ENCODE measurements around the gene KRTAP3-2.

The KRTAP3-2 gene

GRCh38 chr17:41029633-41030245, 30.0 kb upstream of the KRTAP3-2 start, which contains the start of gene KRTAP1-4:
Gene KRTAP1-4, minus strand, starts transcription at chr17:41030195. Its CDS starts 117 bp downstream, at chr17:41030078.
- no peak for DNase-seq (ENCODE audit: low read depth)
- H3K4me3 ChIP-seq (ENCODE audit: control insufficient read depth, low read depth, low read length): no peak within 1 kb of the TSS
- TF ChIP-seq CTCF (IDR thresholded peaks at IDR 0.05; ENCODE audit: control insufficient read depth, insufficient read depth, low read depth, low read length, missing control alignments): no peak

GRCh38 chr17:41026715-41027471, 27.2 kb upstream of the KRTAP3-2 start, which contains the start of gene KRTAP1-5:
Gene KRTAP1-5, minus strand, starts transcription at chr17:41027208. Its CDS starts 53 bp downstream, at chr17:41027155.
- DNase-seq (ENCODE audit: low read depth): peak; percentile 94

GRCh38 chr17:41024697-41025096, 25.0 kb upstream of the KRTAP3-2 start:
- TF ChIP-seq CTCF (IDR thresholded peaks at IDR 0.05; ENCODE audit: control insufficient read depth, insufficient read depth, low read depth, low read length, missing control alignments): no peak
- H3K4me3 ChIP-seq (ENCODE audit: control insufficient read depth, low read depth, low read length): no peak overlapping the region
- DNase-seq (ENCODE audit: low read depth): no peak

More at GRCh38 chr17:41026715-41027471, 27.2 kb upstream of the KRTAP3-2 start, which contains the start of gene KRTAP1-5:
- peak within 1 kb of the TSS; percentile 22 for H3K4me3 ChIP-seq (ENCODE audit: control insufficient read depth, low read depth, low read length)
- no peak for TF ChIP-seq CTCF (IDR thresholded peaks at IDR 0.05; ENCODE audit: control insufficient read depth, insufficient read depth, low read depth, low read length, missing control alignments)

- no peak for DNase-seq (ENCODE audit: low read depth)
- no peak for TF ChIP-seq CTCF (IDR thresholded peaks at IDR 0.05; ENCODE audit: control insufficient read depth, insufficient read depth, low read depth, low read length, missing control alignments)
- no peak overlapping the region for H3K4me3 ChIP-seq (ENCODE audit: control insufficient read depth, low read depth, low read length)
These were observed 20.6 kb upstream of the KRTAP3-2 start for GRCh38 chr17:41020336-41020735.

- no peak for DNase-seq (ENCODE audit: low read depth)
These were observed 19.7 kb upstream of the KRTAP3-2 start for GRCh38 chr17:41019415-41019814.

GRCh38 chr17:41018541-41018940, 18.8 kb upstream of the KRTAP3-2 start:
- H3K4me3 ChIP-seq (ENCODE audit: control insufficient read depth, low read depth, low read length): no peak overlapping the region
- TF ChIP-seq CTCF (IDR thresholded peaks at IDR 0.05; ENCODE audit: control insufficient read depth, insufficient read depth, low read depth, low read length, missing control alignments): no peak
- DNase-seq (ENCODE audit: low read depth): no peak

More at GRCh38 chr17:41019415-41019814, 19.7 kb upstream of the KRTAP3-2 start:
- no peak for TF ChIP-seq CTCF (IDR thresholded peaks at IDR 0.05; ENCODE audit: control insufficient read depth, insufficient read depth, low read depth, low read length, missing control alignments)
- H3K4me3 ChIP-seq (ENCODE audit: control insufficient read depth, low read depth, low read length): no peak overlapping the region
